SK-N-SH (cell line): ENCODE results near the gene TP53I11. TPM values are rescaled to one million over a fixed set of nuclear protein-coding genes. Genes with fewer than 3 reads are reported as not detected.

Experiments
- CTCF ChIA-PET: fragments of 300-600, 350-600 bp; formaldehyde crosslinking; extraction: SDS; loops from one replicate; lab custom pipeline; 2021; lab: Yijun Ruan, JAX
- POLR2A ChIA-PET: fragments of 350-600 bp; sonication (Branson Sonifier 250); formaldehyde crosslinking; extraction: SDS; loops from one replicate; lab custom pipeline; 2020; ENCODE audit warnings: antibody characterized with exemption, inconsistent platforms; lab: Yijun Ruan, JAX
- DNase-seq: peaks from one replicate; pipeline ENCODE4 v3.0.0; 2012
- H2AFZ ChIP-seq: fragments of 200-600 bp; sonication (generic); 2 replicates; pipeline ENCODE4 v1.8.1; 2016; ENCODE audit warnings: antibody characterized with exemption, mild to moderate bottlenecking, low read depth
- H3F3A ChIP-seq: fragments of 200-600 bp; sonication (generic); replicated peaks from 2 replicates; pipeline ENCODE3; 2016; ENCODE audit warnings: antibody characterized with exemption, mild to moderate bottlenecking; ENCODE audit not compliant: insufficient read depth
- H3K27ac ChIP-seq, 2 experiments: fragments of 200-500 bp in 1 of 2; fragments of 200-600 bp in 1 of 2; sonication (Bioruptor generic) in 1 of 2; sonication (generic), shearing (Covaris generic) in 1 of 2; 2 replicates each; pipeline versions ENCODE4 v1.5.1 to v1.6.1; 2014 to 2016; ENCODE audit warnings: low read depth in 2 of 2, inconsistent platforms in 1 of 2, low read length in 1 of 2, mild to moderate bottlenecking in 1 of 2, mixed read lengths in 1 of 2
- H3K27me3 ChIP-seq: fragments of 200-600 bp; sonication (generic), shearing (Covaris generic); 2 replicates; pipeline ENCODE4 v1.6.1; 2016; ENCODE audit warnings: mixed run types; ENCODE audit not compliant: insufficient read depth
- H3K36me3 ChIP-seq, 2 experiments: fragments of 200-500 bp in 1 of 2; fragments of 200-600 bp in 1 of 2; sonication (Bioruptor generic) in 1 of 2; sonication (generic) in 1 of 2; replicated peaks in 1 of 2; 2 replicates each; pipeline versions ENCODE3 to v1.5.1; 2014 to 2016; ENCODE audit warnings: low read length in 1 of 2, mild to moderate bottlenecking in 1 of 2; ENCODE audit not compliant: insufficient read depth in 2 of 2, control insufficient read depth in 1 of 2
- H3K4me1 ChIP-seq, 2 experiments: fragments of 200-500 bp in 1 of 2; fragments of 200-600 bp in 1 of 2; sonication (Bioruptor generic) in 1 of 2; sonication (generic), shearing (Covaris generic) in 1 of 2; 2 replicates each; pipeline versions ENCODE4 v1.5.1 to v1.6.1; 2014 to 2016; ENCODE audit warnings: low read depth in 1 of 2, low read length in 1 of 2, mixed run types in 1 of 2; ENCODE audit not compliant: insufficient read depth in 2 of 2, control insufficient read depth in 1 of 2
- H3K4me2 ChIP-seq: fragments of 200-600 bp; sonication (generic), shearing (Covaris generic); 2 replicates; pipeline ENCODE4 v1.6.1; 2017; ENCODE audit warnings: mixed run types
- H3K4me3 ChIP-seq, 2 experiments: fragments of 200-500 bp in 1 of 2; fragments of 200-600 bp in 1 of 2; sonication (Bioruptor generic) in 1 of 2; sonication (generic), shearing (Covaris generic) in 1 of 2; 2 replicates each; pipeline versions ENCODE4 v1.5.1 to v1.8.1; 2014 to 2016; ENCODE audit warnings: low read depth in 2 of 2, inconsistent platforms in 1 of 2, low read length in 1 of 2, mild to moderate bottlenecking in 1 of 2, mixed read lengths in 1 of 2, moderate library complexity in 1 of 2
- H3K79me2 ChIP-seq: fragments of 200-600 bp; sonication (generic); 2 replicates; pipeline ENCODE4 v1.8.1; 2017; ENCODE audit warnings: mild to moderate bottlenecking; ENCODE audit not compliant: insufficient read depth
- H3K9ac ChIP-seq: fragments of 200-600 bp; sonication (generic); 2 replicates; pipeline ENCODE4 v1.6.1; 2017; ENCODE audit warnings: mixed run types
- H3K9me2 ChIP-seq: fragments of 200-600 bp; sonication (generic); 2 replicates; pipeline ENCODE4 v1.6.1; 2017; ENCODE audit warnings: mixed run types
- H3K9me3 ChIP-seq: fragments of 200-600 bp; sonication (generic); 2 replicates; pipeline ENCODE4 v1.6.1; 2017; ENCODE audit warnings: mixed run types, mild to moderate bottlenecking, moderate library complexity
- H4K20me1 ChIP-seq: fragments of 200-600 bp; sonication (generic); 2 replicates; pipeline ENCODE4 v1.6.1; 2017; ENCODE audit warnings: mild to moderate bottlenecking, mixed run types; ENCODE audit not compliant: insufficient read depth
- CHD2 ChIP-seq: fragments of 150-350 bp; IDR thresholded peaks from 2 replicates; pipeline ENCODE4 v1.6.1; 2018; ENCODE audit warnings: low read length; ENCODE audit not compliant: partially characterized antibody
- EP300 ChIP-seq, 2 experiments: IDR thresholded peaks; 2 replicates each; pipeline versions ENCODE4 v1.4.0 to v1.6.1; 2012; ENCODE audit warnings: borderline replicate concordance in 1 of 2, low read depth in 1 of 2, low read length in 1 of 2
- FOXJ3 ChIP-seq: sonication (generic); formaldehyde crosslinking; IDR thresholded peaks from 2 replicates; pipeline ENCODE4 v1.5.1; 2020; ENCODE audit warnings: mild to moderate bottlenecking, missing genetic modification reagents
- GABPA ChIP-seq: IDR thresholded peaks from 2 replicates; pipeline ENCODE4 v1.4.0; 2012; ENCODE audit warnings: low read depth, mild to moderate bottlenecking
- MXI1 ChIP-seq: IDR thresholded peaks from 2 replicates; pipeline ENCODE4 v1.6.1; 2012; ENCODE audit warnings: mild to moderate bottlenecking, low read depth, low read length, improper control_type of control experiment
- NFIC ChIP-seq: IDR thresholded peaks from 2 replicates; pipeline ENCODE4 v1.4.0; 2012; ENCODE audit warnings: borderline replicate concordance
- NRF1 ChIP-seq: IDR thresholded peaks from 2 replicates; pipeline ENCODE4 v1.6.1; 2012; ENCODE audit warnings: low read depth, mild to moderate bottlenecking, low read length
- POLR2AphosphoS5 ChIP-seq: IDR thresholded peaks from 2 replicates; pipeline ENCODE4 v1.6.1; 2012; ENCODE audit warnings: low read depth, low read length
- RAD21 ChIP-seq: IDR thresholded peaks from 2 replicates; pipeline ENCODE4 v1.6.1; 2012; ENCODE audit warnings: mild to moderate bottlenecking, low read length
- RCOR1 ChIP-seq: fragments of 150-350 bp; IDR thresholded peaks from 2 replicates; pipeline ENCODE4 v1.6.1; 2017; ENCODE audit warnings: antibody characterized with exemption, low read length
- RFX5 ChIP-seq: IDR thresholded peaks from 2 replicates; pipeline ENCODE4 v1.6.1; 2012; ENCODE audit warnings: mild to moderate bottlenecking, improper control_type of control experiment, low read length
- RXRA ChIP-seq: IDR thresholded peaks from 2 replicates; pipeline ENCODE4 v1.4.0; 2012; ENCODE audit warnings: low read depth, mild to moderate bottlenecking, borderline replicate concordance
- SMC3 ChIP-seq: IDR thresholded peaks from 2 replicates; pipeline ENCODE4 v1.6.1; 2012; ENCODE audit warnings: low read depth, low read length, improper control_type of control experiment
- TCF12 ChIP-seq: IDR thresholded peaks from 2 replicates; pipeline ENCODE4 v1.4.0; 2012
- YY1 ChIP-seq: IDR thresholded peaks from 2 replicates; pipeline ENCODE4 v1.4.0; 2012; ENCODE audit warnings: low read depth, mild to moderate bottlenecking
- WGBS: methylation state at CpG from one replicate; pipeline ENCODE4 v1.1.6; 2017; ENCODE audit warnings: low lambda C conversion rate; 5-methylcytosine and 5-hydroxymethylcytosine counted together
- polyA plus RNA-seq, 3 experiments: library from polyadenylated mRNA; depleted of rRNA; stranded (reverse); fragments of >200 nt; gene quantifications; 2 replicates each; pipeline ENCODE4 v1.2.3, GENCODE V29; 2012
- TF ChIP-seq, protein P1 (sequence below): IDR thresholded peaks from 2 replicates; pipeline ENCODE4 v1.6.1; 2012; ENCODE audit warnings: mild to moderate bottlenecking, low read depth, low read length, moderate library complexity
- TF ChIP-seq, protein P2 (sequence below): fragments of 150-350 bp; IDR thresholded peaks from 2 replicates; pipeline ENCODE4 v1.6.1; 2016; ENCODE audit warnings: mild to moderate bottlenecking, low read depth, low read length
- TF ChIP-seq, protein P3 (sequence below): fragments of 200-600 bp; sonication (generic); IDR thresholded peaks from 2 replicates; pipeline ENCODE4 v1.6.1; 2017; ENCODE audit warnings: antibody characterized with exemption, mild to moderate bottlenecking, moderate library complexity
- TF ChIP-seq, protein P4 (sequence below): IDR thresholded peaks from 2 replicates; pipeline ENCODE4 v1.4.0; 2012; ENCODE audit warnings: low read depth
- TF ChIP-seq, protein P5 (sequence below): IDR thresholded peaks from 2 replicates; pipeline ENCODE4 v1.4.0; 2012; ENCODE audit warnings: low read depth, borderline replicate concordance

Gene TP53I11
- polyA plus RNA-seq, 1 of the 3 experiments (the other 2 are of a cell fraction) = 6.6 TPM

DNA sequence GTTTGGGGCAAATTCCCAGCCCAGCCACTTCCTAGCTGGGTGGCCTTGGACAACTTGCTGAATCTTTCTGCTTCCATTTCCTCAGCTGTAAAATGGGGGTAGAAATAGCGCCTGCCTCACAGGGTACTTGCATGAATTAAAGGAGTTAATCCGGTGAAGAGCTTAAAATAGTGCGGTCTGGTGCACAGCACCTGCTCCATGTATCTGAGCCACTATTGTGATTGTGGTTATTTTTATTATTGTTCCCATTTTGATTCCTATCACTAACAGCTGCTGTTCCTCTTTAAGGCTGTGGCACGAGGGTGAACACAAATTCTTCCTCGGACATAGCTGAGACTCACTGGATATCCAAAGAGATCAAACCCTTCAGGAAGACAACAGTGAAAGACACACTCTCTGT lies 46.9 kb upstream of the TP53I11 start:
- H3K79me2 ChIP-seq = no peaks in the 10 kb centered on the region
- H3K27ac ChIP-seq = no peak overlapping the region
- no peaks in the 10 kb centered on the region for H4K20me1 ChIP-seq
- no peaks in the 10 kb centered on the region for H3K9me3 ChIP-seq
- no peaks in the 10 kb centered on the region; the same call in 1 of the 2 replicates for H3K27me3 ChIP-seq
- H3K36me3 ChIP-seq = no peaks in the 10 kb centered on the region
- H3K9me2 ChIP-seq = no peaks in the 10 kb centered on the region
- ChIA-PET CTCF (interaction anchor here (1.4 kb wide), 1 partner anchor 61 kb away, joined by 6 read pairs; no protein-coding TSS in a partner anchor), POLR2A (no interaction called here)
- H3K9ac ChIP-seq = no peak overlapping the region
- no peaks in the 10 kb centered on the region; a peak in 1 of 4 replicates for H3K4me1 ChIP-seq
- H2AFZ ChIP-seq = no peak overlapping the region
- DNase-seq = no peak
- H3K4me3 ChIP-seq = no peak overlapping the region
- no peak overlapping the region for H3K4me2 ChIP-seq
- WGBS = 78% methylated on average over 5 of the region's 5 CpGs
- no peaks in the 10 kb centered on the region for H3F3A ChIP-seq
- no peak for TF ChIP-seq FOXJ3 (CRISPR knock-in tag)
- TF ChIP-seq NRF1 = no peak
- TF ChIP-seq, protein P1, sequence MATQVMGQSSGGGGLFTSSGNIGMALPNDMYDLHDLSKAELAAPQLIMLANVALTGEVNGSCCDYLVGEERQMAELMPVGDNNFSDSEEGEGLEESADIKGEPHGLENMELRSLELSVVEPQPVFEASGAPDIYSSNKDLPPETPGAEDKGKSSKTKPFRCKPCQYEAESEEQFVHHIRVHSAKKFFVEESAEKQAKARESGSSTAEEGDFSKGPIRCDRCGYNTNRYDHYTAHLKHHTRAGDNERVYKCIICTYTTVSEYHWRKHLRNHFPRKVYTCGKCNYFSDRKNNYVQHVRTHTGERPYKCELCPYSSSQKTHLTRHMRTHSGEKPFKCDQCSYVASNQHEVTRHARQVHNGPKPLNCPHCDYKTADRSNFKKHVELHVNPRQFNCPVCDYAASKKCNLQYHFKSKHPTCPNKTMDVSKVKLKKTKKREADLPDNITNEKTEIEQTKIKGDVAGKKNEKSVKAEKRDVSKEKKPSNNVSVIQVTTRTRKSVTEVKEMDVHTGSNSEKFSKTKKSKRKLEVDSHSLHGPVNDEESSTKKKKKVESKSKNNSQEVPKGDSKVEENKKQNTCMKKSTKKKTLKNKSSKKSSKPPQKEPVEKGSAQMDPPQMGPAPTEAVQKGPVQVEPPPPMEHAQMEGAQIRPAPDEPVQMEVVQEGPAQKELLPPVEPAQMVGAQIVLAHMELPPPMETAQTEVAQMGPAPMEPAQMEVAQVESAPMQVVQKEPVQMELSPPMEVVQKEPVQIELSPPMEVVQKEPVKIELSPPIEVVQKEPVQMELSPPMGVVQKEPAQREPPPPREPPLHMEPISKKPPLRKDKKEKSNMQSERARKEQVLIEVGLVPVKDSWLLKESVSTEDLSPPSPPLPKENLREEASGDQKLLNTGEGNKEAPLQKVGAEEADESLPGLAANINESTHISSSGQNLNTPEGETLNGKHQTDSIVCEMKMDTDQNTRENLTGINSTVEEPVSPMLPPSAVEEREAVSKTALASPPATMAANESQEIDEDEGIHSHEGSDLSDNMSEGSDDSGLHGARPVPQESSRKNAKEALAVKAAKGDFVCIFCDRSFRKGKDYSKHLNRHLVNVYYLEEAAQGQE = no peak
- no peak for TF ChIP-seq YY1
- TF ChIP-seq TCF12 = no peak
- no peak for TF ChIP-seq NFIC
- no peak for TF ChIP-seq GABPA
- TF ChIP-seq RFX5 = no peak
- TF ChIP-seq, protein P2, sequence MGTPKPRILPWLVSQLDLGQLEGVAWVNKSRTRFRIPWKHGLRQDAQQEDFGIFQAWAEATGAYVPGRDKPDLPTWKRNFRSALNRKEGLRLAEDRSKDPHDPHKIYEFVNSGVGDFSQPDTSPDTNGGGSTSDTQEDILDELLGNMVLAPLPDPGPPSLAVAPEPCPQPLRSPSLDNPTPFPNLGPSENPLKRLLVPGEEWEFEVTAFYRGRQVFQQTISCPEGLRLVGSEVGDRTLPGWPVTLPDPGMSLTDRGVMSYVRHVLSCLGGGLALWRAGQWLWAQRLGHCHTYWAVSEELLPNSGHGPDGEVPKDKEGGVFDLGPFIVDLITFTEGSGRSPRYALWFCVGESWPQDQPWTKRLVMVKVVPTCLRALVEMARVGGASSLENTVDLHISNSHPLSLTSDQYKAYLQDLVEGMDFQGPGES = no peak

DNA sequence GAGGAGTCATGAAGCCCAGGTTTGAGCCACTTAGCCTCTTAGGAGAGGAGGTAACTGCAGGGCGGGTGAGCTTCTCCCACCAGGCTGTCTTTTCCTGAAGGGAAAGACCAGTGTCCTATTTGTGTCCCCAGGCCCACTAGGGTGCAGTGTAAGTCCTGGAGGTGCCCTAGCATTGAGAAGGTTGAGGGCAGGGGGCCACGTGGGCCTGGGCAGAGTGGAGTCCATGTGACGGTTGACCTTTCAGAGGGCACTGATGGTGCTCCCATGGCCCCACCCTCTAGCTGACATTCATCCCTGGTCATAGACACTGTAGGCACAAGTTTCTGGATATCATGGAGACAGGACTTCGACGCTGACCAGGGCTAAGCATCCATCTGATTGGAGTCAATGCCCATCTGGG lies 44.1 kb upstream of the TP53I11 start:
- Histone ChIP-seq H3F3A (no peaks in the 10 kb centered on the region), H3K9me2 (no peaks in the 10 kb centered on the region), H4K20me1 (no peaks in the 10 kb centered on the region), H2AFZ (no peak overlapping the region), H3K4me2 (no peak overlapping the region), H3K4me3 (no peak overlapping the region), H3K9ac (no peak overlapping the region), H3K79me2 (no peaks in the 10 kb centered on the region), H3K27me3 (no peaks in the 10 kb centered on the region; the same call in 1 of the 2 replicates), H3K27ac (no peak overlapping the region), H3K36me3 (no peaks in the 10 kb centered on the region), H3K4me1 (peaks cover 0 to 14% of the 10 kb centered on the region in 2 experiments; a peak in 2 of 4 replicates), H3K9me3 (no peaks in the 10 kb centered on the region)
- ChIA-PET CTCF (interaction anchor here (0.6 to 1.2 kb wide), 4 partner anchors 11 to 108 kb away, joined by 3 read pairs; no protein-coding TSS in a partner anchor), POLR2A (no interaction called here)
- no peak for DNase-seq
- 45% methylated on average over 4 of the region's 5 CpGs for WGBS
- TF ChIP-seq GABPA = no peak
- no peak for TF ChIP-seq SMC3
- TF ChIP-seq POLR2AphosphoS5 = no peak
- TF ChIP-seq EP300 (IDR thresholded peaks at IDR 0.05; ENCODE audit: borderline replicate concordance in 1 of 2, low read depth in 1 of 2, low read length in 1 of 2) = no peak
- no peak for TF ChIP-seq RCOR1
- no peak for TF ChIP-seq MXI1
- TF ChIP-seq RXRA = no peak
- no peak for TF ChIP-seq RFX5
- TF ChIP-seq, protein P3, sequence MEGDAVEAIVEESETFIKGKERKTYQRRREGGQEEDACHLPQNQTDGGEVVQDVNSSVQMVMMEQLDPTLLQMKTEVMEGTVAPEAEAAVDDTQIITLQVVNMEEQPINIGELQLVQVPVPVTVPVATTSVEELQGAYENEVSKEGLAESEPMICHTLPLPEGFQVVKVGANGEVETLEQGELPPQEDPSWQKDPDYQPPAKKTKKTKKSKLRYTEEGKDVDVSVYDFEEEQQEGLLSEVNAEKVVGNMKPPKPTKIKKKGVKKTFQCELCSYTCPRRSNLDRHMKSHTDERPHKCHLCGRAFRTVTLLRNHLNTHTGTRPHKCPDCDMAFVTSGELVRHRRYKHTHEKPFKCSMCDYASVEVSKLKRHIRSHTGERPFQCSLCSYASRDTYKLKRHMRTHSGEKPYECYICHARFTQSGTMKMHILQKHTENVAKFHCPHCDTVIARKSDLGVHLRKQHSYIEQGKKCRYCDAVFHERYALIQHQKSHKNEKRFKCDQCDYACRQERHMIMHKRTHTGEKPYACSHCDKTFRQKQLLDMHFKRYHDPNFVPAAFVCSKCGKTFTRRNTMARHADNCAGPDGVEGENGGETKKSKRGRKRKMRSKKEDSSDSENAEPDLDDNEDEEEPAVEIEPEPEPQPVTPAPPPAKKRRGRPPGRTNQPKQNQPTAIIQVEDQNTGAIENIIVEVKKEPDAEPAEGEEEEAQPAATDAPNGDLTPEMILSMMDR = no peak
- TF ChIP-seq NRF1 = no peak
- TF ChIP-seq, protein P4, sequence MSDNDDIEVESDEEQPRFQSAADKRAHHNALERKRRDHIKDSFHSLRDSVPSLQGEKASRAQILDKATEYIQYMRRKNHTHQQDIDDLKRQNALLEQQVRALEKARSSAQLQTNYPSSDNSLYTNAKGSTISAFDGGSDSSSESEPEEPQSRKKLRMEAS = no peak
- no peak for TF ChIP-seq TCF12
- no peak for TF ChIP-seq RAD21
- TF ChIP-seq, protein P5, sequence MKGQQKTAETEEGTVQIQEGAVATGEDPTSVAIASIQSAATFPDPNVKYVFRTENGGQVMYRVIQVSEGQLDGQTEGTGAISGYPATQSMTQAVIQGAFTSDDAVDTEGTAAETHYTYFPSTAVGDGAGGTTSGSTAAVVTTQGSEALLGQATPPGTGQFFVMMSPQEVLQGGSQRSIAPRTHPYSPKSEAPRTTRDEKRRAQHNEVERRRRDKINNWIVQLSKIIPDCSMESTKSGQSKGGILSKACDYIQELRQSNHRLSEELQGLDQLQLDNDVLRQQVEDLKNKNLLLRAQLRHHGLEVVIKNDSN = no peak
- TF ChIP-seq CHD2 = no peak
